ENCODE data around the gene CRLF3. TPM values are rescaled to one million over a fixed set of nuclear protein-coding genes. Genes with fewer than 3 reads are reported as not detected.

CRLF3 gene
- total RNA-seq, 6 experiments from 2014 or later = 11.6 to 13.4 (median 12.1) TPM

GRCh38 chr17:30848021-30848420 is 23.5 kb upstream of the CRLF3 start:
- TF ChIP-seq, protein P1, sequence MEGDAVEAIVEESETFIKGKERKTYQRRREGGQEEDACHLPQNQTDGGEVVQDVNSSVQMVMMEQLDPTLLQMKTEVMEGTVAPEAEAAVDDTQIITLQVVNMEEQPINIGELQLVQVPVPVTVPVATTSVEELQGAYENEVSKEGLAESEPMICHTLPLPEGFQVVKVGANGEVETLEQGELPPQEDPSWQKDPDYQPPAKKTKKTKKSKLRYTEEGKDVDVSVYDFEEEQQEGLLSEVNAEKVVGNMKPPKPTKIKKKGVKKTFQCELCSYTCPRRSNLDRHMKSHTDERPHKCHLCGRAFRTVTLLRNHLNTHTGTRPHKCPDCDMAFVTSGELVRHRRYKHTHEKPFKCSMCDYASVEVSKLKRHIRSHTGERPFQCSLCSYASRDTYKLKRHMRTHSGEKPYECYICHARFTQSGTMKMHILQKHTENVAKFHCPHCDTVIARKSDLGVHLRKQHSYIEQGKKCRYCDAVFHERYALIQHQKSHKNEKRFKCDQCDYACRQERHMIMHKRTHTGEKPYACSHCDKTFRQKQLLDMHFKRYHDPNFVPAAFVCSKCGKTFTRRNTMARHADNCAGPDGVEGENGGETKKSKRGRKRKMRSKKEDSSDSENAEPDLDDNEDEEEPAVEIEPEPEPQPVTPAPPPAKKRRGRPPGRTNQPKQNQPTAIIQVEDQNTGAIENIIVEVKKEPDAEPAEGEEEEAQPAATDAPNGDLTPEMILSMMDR (IDR thresholded peaks at IDR 0.05) = no peak
- no peaks in the 10 kb centered on the region for H3K9me3 Mint-ChIP-seq
- H3K27me3 Mint-ChIP-seq (ENCODE audit: insufficient read depth) = no peaks in the 10 kb centered on the region
- H3K36me3 Mint-ChIP-seq (ENCODE audit: low read depth) = peaks cover 5% of the 10 kb centered on the region; the same call in 1 of the 2 replicates
- no peaks in the 10 kb centered on the region for H3K4me1 Mint-ChIP-seq (ENCODE audit: low read depth)
- no peak for DNase-seq
- H3K27ac Mint-ChIP-seq = no peak overlapping the region
- H3K4me3 Mint-ChIP-seq = no peak overlapping the region

- DNase-seq = no peak
- peaks cover 16% of the 10 kb centered on the region; the same call in 1 of the 2 replicates for H3K36me3 Mint-ChIP-seq (ENCODE audit: low read depth)
- H3K27ac Mint-ChIP-seq = no peak overlapping the region
- no peaks in the 10 kb centered on the region for H3K4me1 Mint-ChIP-seq (ENCODE audit: low read depth)
- TF ChIP-seq, protein P1 (IDR thresholded peaks at IDR 0.05) = no peak
- no peaks in the 10 kb centered on the region for H3K27me3 Mint-ChIP-seq (ENCODE audit: insufficient read depth)
- H3K4me3 Mint-ChIP-seq = no peak overlapping the region
- no peaks in the 10 kb centered on the region for H3K9me3 Mint-ChIP-seq
Observed at GRCh38 chr17:30840771-30841170, 16.3 kb upstream of the CRLF3 start.

DNA sequence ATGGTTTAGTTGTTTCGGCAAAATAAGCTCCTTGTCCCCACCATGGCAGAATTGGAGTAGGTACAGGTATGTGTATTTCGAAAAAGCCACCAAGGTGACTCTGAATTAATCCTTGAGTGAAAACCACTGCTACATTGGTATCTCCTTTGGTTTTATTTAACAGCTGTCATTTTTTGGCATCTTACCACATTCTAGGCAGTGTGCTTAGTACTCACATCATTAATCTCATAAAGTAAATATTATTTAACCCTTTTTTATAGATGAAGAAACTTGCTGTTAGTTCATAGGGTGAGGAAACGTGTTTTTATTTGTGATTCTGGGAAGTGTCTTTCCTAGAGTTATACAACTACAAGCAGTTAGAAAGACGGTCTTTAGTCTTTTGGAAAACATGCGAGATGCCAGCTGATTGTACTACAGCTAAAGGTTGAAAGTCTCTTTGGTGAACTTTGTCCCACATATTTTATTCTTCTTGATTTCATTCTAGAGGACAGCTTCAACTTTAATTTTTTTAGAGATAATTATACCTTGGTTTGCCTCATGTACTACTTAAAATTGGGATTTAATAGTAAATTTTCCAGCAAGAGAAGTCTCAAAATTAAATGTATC is 13.8 kb upstream of the CRLF3 start:
- TF ChIP-seq, protein P1 (IDR thresholded peaks at IDR 0.05) = no peak
- peaks cover 16% of the 10 kb centered on the region for H3K36me3 Mint-ChIP-seq (ENCODE audit: low read depth)
- peaks cover 2% of the 10 kb centered on the region for H3K4me1 Mint-ChIP-seq (ENCODE audit: low read depth)
- no peaks in the 10 kb centered on the region for H3K9me3 Mint-ChIP-seq
- no peak for DNase-seq
- no peaks in the 10 kb centered on the region for H3K27me3 Mint-ChIP-seq (ENCODE audit: insufficient read depth)
- H3K27ac Mint-ChIP-seq = no peak overlapping the region
- no peak overlapping the region for H3K4me3 Mint-ChIP-seq

DNA sequence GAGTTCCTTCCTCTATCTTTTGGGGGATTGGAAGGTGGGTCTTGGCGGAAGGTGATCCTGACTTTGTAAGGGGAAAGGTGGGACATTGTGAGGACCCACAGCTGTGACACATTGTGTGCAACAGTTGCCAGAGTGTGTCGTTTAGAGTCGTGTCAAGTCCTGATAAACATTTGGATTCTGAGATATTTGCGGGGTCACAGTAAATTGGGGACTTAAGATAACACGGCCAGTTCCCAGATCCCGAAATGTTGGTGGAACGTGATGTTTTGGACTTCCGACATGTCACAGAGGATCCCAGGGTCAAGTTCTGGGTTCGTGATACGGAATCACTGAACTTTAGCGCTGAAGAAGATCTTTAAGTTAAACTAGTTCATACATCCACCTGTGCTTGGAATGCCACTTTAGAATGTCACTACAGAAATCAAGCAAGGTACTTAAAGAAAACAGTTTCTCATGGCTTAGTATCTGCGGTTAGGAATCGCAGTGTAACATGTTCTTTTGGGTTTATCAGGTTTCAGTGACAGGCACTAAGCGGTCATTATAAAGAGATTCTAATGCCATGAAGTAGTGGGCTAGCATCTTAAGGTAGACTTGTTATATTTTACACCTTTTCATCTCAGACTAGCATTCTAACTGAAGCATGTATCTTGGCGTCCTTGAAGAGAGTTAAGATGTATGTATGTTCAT is 8.1 kb upstream of the CRLF3 start:
- Mint-ChIP-seq H3K36me3 (ENCODE audit: low read depth) (no peaks in the 10 kb centered on the region; the same call in none of the 2 replicates), H3K4me1 (ENCODE audit: low read depth) (peaks cover 18% of the 10 kb centered on the region), H3K9me3 (no peaks in the 10 kb centered on the region), H3K27ac (peak overlapping the region; percentile 92), H3K27me3 (ENCODE audit: insufficient read depth) (no peaks in the 10 kb centered on the region), H3K4me3 (peak overlapping the region; percentile 99)
- DNase-seq = no peak
- TF ChIP-seq, protein P1 (IDR thresholded peaks at IDR 0.05) = no peak

DNA sequence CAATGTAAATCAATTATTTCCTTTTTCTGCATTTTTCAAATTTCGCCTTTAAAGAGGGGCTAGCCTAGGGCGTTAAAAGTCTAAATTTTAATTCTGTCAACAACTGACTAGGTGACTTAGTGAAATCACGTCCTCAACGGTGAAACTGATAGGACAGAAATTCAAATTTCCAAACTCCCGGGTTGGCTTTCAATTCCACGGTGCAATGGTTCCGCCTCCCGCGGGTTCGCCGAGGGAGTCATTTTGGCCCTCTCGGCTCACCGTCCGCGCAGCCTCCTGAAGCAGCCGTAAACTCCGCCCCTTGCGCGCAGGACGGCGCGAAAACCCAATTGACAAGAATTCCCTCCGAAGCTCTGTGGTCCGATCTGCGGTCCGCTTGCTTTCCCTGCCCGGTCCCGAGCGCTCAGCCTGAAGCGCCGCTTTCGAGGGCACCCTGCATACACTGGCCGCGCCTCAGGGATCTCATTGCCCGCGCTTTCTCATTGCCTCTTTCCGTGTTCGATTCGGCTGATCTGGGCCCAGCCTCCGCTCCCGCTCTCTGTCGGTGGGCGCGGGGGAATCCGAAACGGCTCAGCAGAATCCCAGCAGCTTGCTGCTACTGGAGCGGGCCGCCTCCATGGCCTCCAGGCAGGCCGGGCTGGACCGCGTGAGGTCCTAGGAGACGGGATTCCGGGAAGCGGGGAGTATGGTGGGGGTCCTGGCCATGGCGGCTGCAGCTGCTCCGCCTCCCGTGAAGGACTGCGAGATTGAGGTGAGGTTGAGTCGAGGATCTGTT is 7.4 kb upstream of the CRLF3 start, which contains the start of gene ATAD5:
Gene ATAD5 (plus strand): TSS at position 304 of the 775 bp plus-strand sequence. CDS start 382 bp downstream, at position 686.
- Mint-ChIP-seq H3K27ac (peak within 1 kb of the TSS; percentile 92), H3K36me3 (ENCODE audit: low read depth) (no peaks in the 10 kb centered on the region; the same call in none of the 2 replicates), H3K9me3 (no peaks in the 10 kb centered on the region), H3K27me3 (ENCODE audit: insufficient read depth) (no peaks in the 10 kb centered on the region), H3K4me1 (ENCODE audit: low read depth) (peaks cover 18% of the 10 kb centered on the region), H3K4me3 (peak within 1 kb of the TSS; percentile 99)
- TF ChIP-seq, protein P1 (IDR thresholded peaks at IDR 0.05) = no peak
- DNase-seq = peak; percentile 90

Data from HFFc6 (cell line).